ENCODE data around the gene ANKRD60.

Gene ANKRD60

DNA sequence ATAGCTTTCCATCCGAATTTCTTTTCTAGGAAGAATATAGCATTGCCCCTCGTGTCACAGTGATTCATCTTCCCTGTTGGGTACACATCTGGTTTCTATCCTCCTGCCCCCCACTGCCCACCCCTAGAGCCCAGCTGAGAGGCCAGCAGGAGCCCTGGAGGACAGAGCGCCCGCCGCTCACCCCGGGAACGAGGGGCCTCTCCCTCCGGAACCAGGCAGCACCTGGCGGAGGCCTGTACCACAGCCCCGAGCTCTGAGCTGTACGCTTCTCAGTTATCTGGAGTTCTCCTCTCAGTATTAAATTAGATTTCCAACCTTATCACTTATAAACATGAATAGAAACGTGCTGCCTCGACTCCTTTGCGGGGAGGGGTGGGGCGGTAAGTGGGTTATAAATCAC, 6.0 kb downstream of the ANKRD60 start:
- no peak for DNase-seq

DNA sequence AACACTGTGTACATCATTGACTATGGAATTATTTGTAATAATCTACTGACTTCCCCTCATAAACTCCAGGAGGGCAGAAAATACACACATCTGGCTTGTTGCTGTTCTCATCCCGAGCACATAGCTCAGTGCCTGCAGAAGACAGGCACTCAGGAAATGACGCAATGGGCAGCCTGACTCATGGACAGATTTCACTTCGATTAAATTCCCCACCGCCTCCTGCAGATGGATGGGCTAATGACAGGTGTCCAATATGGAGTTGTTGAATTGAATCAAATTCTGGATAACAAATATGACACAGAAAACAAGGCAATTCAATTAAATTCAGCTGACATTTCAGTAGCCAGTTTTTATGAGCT, 9.1 kb downstream of the ANKRD60 start:
- DNase-seq = no peak

GRCh38 chr20:58218665-58219341, 9.7 kb downstream of the ANKRD60 start:
- DNase-seq = no peak

DNA sequence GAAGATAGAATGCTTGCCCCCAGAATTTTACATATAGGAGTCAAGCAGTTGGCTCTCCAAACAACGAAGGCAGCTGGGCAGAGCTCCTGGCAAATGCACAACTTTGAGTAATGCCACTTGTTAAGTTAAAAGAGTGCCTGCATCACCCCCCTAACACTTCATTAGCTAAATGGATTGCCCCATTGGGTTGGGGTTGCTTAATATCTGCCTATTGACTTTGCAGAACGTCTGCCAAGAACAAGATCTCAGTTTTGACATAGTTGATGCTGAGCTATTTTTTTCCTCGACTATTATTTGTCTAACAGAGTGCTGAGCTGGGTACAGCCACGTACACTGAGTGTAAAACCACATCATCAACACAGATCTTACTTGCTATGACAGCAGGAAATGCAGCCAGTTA, 12.1 kb downstream of the ANKRD60 start:
- DNase-seq = no peak

GRCh38 chr20:58215116-58215515, 13.3 kb downstream of the ANKRD60 start:
- no peak for DNase-seq

DNA sequence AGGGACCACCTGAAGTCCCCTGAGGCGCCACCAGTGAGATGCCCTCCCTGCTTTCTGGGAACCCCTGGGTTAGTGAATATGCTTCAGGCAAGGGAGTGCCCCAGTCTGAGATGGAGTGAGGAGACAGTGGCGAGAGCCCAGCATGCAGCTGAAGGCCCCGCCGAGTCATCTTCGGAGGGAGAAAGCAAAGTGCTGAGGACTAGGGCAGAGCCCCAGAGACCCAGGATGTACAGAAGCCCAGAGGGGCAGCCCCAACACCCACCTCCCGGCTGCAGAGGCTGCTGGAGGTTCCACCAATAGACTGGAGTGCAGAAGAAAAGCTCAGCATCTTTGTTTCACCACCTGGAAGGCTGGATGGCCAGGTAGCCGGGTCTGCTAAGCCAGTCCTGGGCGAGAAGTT, 14.1 kb downstream of the ANKRD60 start:
- no peak for DNase-seq

GRCh38 chr20:58213716-58214115, 14.7 kb downstream of the ANKRD60 start:
- DNase-seq = no peak

- no peak for DNase-seq
Measured at GRCh38 chr20:58213121-58213520, 15.3 kb downstream of the ANKRD60 start.

- DNase-seq = no peak
Measured at GRCh38 chr20:58212636-58213035, 15.8 kb downstream of the ANKRD60 start.

GRCh38 chr20:58210398-58210747, 18.1 kb downstream of the ANKRD60 start:
- DNase-seq = no peak

DNA sequence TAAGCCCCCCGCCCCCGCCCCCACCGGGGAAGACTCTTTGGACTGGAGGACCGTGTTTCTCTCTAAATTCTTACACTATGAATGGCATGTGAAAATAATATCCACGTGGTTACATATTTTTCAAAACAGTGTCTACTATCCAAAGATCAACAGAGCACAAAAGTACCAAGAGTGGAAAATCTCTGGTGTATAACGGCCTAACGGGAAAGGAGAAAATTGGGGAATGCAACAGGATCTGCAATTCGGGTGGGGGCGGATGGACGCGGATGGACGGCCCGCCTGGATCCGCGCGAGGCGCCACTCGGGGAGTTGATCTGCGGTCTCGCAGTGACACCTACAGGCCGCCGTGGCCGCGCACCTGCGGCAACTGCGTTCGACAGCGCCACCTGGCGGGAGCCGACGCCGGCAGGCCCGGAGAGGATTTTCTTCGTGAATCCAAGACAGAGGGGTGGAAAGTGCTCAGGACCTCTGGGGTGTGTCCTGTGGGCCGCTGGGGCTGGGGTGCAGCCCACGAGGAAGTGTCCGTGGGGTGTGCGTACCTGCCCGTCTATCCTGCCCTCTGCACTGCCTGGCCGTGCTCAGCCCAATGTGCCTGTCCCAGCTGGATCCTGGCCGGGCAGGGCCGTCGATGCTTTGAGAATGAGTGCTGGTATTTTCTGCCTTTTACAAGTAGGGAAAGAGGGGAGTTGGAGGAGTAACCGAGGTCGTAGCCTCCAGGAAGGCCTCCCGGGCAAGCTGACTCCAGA, 18.6 kb downstream of the ANKRD60 start:
- DNase-seq = peak; percentile 88

- no peak for DNase-seq
Measured at GRCh38 chr20:58208944-58209343, 19.5 kb downstream of the ANKRD60 start.

- no peak for DNase-seq
Measured at GRCh38 chr20:58205850-58206249, 22.6 kb downstream of the ANKRD60 start.

DNA sequence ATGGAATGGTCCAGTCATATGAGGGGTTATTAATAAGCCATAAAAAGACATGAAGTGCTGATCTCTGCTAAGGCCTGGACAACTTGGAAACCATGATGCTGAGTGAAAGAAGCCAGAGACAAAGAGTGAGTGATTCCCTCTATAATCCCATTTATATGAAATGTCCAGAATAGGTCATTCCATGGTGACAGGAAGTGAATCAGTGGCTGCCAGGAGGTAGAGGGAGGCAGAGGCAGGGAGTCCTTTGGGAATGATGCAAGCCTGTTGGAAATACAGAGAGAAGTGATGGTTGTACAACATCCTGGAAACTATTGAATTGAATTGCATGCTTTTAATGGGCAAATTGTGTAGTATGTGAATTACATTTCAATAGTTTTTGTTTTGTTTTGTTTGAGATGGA, 26.4 kb downstream of the ANKRD60 start:
- no peak for DNase-seq

DNA sequence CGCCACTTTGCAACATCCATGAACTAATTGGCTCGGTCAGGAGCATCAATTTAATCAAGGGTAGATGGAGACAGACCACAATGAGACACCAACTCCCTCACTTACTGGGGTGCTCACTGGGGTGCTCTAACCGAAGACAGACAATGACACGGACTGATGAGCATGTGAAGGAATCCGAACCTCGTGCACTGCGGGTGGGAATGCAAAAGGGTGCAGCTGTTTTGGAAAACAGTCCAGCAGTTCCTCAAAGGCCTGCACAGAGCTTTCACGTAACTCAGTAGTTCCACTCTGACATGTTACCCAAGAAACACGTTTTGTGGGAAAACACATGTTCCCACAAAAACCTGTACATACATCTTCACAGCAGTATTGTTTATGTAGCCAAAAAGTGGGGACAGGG, 26.8 kb downstream of the ANKRD60 start:
- no peak for DNase-seq

DNA sequence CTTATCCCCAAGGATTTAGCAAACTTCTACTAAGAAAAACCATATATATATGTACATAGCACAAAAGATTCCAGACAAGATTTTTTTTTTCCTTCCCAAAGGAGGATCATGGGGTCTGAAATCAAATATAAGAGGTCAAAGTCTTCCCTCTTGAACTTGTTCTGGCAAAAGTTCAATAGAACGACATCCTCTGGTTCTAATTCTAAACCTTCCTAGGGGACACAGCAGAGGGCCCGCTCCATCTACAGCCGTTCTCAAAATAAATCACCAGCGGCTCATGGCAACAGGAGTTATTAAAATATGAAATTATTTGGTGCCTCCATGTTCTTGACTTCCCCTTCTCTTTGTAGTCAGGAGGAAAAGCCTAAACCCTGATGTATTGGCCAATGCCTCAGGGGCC, 29.0 kb downstream of the ANKRD60 start:
- no peak for DNase-seq

GRCh38 chr20:58198901-58199355, 29.5 kb downstream of the ANKRD60 start:
- no peak for DNase-seq

DNA sequence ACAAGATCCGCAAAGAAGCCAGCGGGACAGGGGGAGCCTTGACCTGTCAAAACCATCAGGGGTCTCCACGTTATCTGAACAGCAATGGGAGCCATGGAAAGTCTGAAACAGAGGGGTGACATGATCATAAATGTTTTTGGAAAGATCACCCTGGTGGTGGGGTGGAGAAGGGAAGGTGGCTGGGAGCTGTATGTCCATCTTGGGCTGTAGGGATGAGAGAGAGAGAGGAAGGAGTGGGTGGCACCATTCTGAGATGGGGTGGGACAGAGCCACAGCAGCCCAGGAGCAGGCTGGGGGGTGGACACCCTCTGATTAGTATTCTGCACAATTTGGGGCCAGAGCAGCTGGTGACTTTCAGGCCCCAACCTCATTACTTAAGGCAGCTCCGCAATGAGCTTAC, 30.1 kb downstream of the ANKRD60 start:
- DNase-seq = no peak

DNA sequence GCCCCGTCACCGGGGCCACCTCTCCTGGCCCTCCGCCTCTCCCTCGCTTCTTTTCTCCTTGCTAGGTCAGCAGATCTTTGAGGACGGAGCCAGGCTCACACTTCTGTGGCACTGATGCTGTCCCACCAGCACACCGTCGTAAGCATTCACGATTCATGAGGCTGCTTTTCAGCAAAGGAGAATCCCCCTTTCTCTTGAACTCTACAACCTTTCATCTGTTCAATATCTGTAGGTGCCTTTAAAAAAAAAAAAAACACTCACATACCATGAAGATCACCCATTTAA, 31.3 kb downstream of the ANKRD60 start:
- DNase-seq = no peak

DNA sequence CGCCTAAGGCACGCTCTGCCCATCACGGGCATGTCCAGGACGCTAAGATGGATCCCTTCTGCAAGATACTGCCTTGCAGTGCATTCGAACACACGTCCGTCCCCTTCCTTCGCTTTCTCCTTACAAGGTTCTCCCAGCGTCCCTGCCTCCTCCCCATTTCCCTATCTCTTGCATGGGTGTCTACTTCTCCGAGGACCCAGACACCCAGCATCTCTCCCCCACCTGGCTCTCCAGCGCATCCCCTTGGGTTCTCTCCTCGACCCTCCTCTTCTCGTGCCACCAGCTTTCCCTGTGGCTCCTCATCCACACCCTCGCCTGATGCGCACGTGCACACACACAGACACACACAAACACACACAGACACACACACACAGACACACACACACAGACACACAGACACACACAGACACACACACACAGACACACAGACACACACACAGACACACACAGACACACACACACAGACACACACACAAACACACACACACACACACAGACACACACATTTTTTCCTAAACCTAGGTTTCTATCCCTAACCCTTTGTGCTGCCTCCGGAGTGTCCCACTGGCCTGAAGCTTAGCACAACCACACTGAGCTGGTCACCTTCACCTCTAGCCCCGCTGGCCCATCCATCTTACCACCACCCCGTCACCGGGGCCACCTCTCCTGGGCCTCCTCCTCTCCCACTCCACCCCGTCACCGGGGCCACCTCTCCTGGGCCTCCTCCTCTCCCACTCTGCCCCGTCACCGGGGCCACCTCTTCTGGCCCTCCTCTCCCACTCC, 31.9 kb downstream of the ANKRD60 start:
- DNase-seq = no peak

GRCh38 chr20:58195047-58195446, 33.4 kb downstream of the ANKRD60 start:
- no peak for DNase-seq

DNA sequence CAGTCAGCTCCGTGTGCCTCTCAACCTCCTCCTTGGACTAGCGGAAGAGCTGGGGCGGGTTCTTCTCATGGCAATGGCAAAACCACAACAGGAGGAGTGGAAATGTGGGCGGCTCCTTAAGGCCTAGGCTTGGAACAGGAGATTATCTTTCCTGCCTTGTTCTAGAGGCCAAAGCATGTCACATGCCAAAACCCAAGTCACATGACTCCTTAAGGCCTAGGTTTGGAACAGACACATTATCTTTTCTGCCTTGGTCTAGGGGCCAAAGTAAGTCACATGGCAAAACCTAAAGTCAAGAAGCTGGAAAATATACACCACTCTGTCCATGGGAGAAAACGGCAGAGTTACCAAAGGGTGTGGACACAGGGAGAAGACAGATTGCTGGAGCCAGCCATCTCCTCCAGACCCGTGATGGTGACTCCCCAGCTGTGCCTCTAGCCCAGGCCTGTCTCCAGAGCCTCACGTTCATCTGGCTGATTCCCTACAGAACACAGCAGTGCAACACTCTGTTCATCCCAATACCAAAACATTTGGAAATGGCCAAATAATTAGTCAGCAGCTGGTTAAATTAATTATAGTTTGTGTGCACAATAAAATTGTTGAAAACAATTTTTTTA, 34.2 kb downstream of the ANKRD60 start:
- no peak for DNase-seq

- DNase-seq = peak; percentile 23
Measured at GRCh38 chr20:58192567-58192966, 35.9 kb downstream of the ANKRD60 start.

DNA sequence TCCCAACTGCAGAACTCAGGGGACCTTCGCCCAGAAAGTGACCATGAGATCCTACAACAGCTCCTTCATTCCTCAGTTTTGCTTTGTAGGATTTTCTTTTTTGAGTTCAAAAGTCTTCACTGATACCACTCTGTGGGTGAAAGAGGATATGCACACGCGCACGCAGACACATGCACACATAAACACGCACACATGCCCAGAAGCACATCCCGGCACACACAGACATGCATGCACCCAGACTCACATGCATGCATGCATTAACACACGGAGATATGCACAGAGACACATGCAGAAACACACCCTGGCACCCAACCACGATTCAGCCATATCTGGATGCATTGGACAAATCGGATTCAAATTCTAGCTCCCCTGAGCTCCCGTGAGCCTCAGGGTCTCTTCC, 36.4 kb downstream of the ANKRD60 start:
- no peak for DNase-seq

Data from stimulated activated CD4-positive, alpha-beta T cell treated with anti-CD3 and anti-CD28 coated beads, Interleukin-4, amount 100 ng/mL, for 24 hours (primary cell).